B cell (primary cell): ENCODE data around the gene RPS23. TPM values are rescaled to one million over a fixed set of nuclear protein-coding genes. Genes with fewer than 3 reads are reported as not detected.

Experiments
- ATAC-seq: fragments of 200-7000 bp; cut with Tn5 transposase; one replicate; pipeline ENCODE4 v1.10.0; 2021; ENCODE audit warnings: low read depth, mild to moderate bottlenecking, moderate number of reproducible peaks, moderate library complexity
- CTCF ChIA-PET: fragments of 350-600 bp; sonication (Branson Sonifier 250); formaldehyde crosslinking; loops from one replicate; lab custom pipeline; 2021; ENCODE audit warnings: antibody characterized with exemption, inconsistent platforms; lab: Charles Lee
- POLR2A ChIA-PET: fragments of 350-600 bp; sonication (Branson Sonifier 250); formaldehyde crosslinking; loops from one replicate; lab custom pipeline; 2021; ENCODE audit warnings: antibody characterized with exemption; lab: Charles Lee
- DNase-seq: peaks from one replicate; pipeline ENCODE4 v3.0.0; 2013
- H2AFZ ChIP-seq: 2 replicates; pipeline ENCODE4 v1.6.1; 2012; ENCODE audit warnings: mild to moderate bottlenecking, low read depth, low read length; ENCODE audit not compliant: insufficient read depth, poor library complexity, severe bottlenecking
- H3K27ac ChIP-seq, 2 donors: 1 replicate in 1 of 2; 2 replicates in 1 of 2; pipeline ENCODE4 v1.5.1; 2012 to 2013; ENCODE audit warnings: low read length in 2 of 2, mild to moderate bottlenecking in 2 of 2, moderate library complexity in 1 of 2
- H3K27me3 ChIP-seq, 4 experiments: fragments of 200-600 bp in 1 of 4; sonication (generic) in 1 of 4; replicated peaks in 1 of 4; 1 replicate in 2 of 4; 2 replicates in 2 of 4; pipeline versions ENCODE4 v1.6.1 to v1.7.0; 2013 to 2016; ENCODE audit warnings: low read length in 3 of 4, mild to moderate bottlenecking in 2 of 4, mixed read lengths in 1 of 4, moderate library complexity in 1 of 4; ENCODE audit not compliant: insufficient read depth in 4 of 4, control insufficient read depth in 3 of 4; ENCODE audit errors: control extremely low read depth in 1 of 4
- H3K36me3 ChIP-seq, 2 experiments: replicated peaks in 1 of 2; 1 replicate in 1 of 2; 2 replicates in 1 of 2; pipeline versions ENCODE4 v1.6.1 to v1.7.1; 2013; ENCODE audit warnings: low read length in 1 of 2; ENCODE audit not compliant: insufficient read depth in 2 of 2, control insufficient read depth in 1 of 2; ENCODE audit errors: control extremely low read depth in 1 of 2, extremely low read depth in 1 of 2
- H3K4me1 ChIP-seq, 2 donors: fragments of 200-600 bp in 1 of 2; sonication (generic) in 1 of 2; 1 replicate in 1 of 2; 2 replicates in 1 of 2; pipeline versions ENCODE4 v1.5.1 to v1.6.1; 2013 to 2017; ENCODE audit warnings: low read length in 2 of 2; ENCODE audit not compliant: control insufficient read depth in 2 of 2, insufficient read depth in 2 of 2
- H3K4me2 ChIP-seq: replicated peaks from 2 replicates; pipeline ENCODE3; 2012; ENCODE audit warnings: mild to moderate bottlenecking, low read depth, low read length; ENCODE audit not compliant: poor library complexity, severe bottlenecking
- H3K4me3 ChIP-seq, 5 experiments: fragments of 200-600 bp in 1 of 5; sonication (generic) in 1 of 5; 1 replicate in 3 of 5; 2 replicates in 2 of 5; pipeline versions ENCODE4 v1.5.1 to v1.7.0; 2011 to 2016; ENCODE audit warnings: low read length in 4 of 5, mild to moderate bottlenecking in 4 of 5, low read depth in 2 of 5, control low read depth in 1 of 5, moderate library complexity in 1 of 5; ENCODE audit not compliant: insufficient read depth in 1 of 5; ENCODE audit errors: control extremely low read depth in 1 of 5, extremely low read depth in 1 of 5
- H3K79me2 ChIP-seq: fragments of 200-600 bp; sonication (generic); one replicate; pipeline ENCODE4 v1.6.0; 2016; ENCODE audit warnings: low read length; ENCODE audit not compliant: control insufficient read depth, insufficient read depth
- H3K9ac ChIP-seq: fragments of 200-600 bp; sonication (generic); 2 replicates; pipeline ENCODE4 v1.6.1; 2017; ENCODE audit warnings: mild to moderate bottlenecking, low read length, moderate library complexity
- H3K9me3 ChIP-seq, 3 donors: one replicate each; pipeline versions ENCODE4 v1.6.1 to v1.7.1; 2013; ENCODE audit warnings: low read length in 2 of 3; ENCODE audit not compliant: control insufficient read depth in 2 of 3, insufficient read depth in 1 of 3; ENCODE audit errors: control extremely low read depth in 1 of 3
- H4K20me1 ChIP-seq: 2 replicates; pipeline ENCODE4 v1.6.0; 2012; ENCODE audit warnings: mild to moderate bottlenecking, low read length; ENCODE audit not compliant: insufficient read depth, control insufficient read depth, poor library complexity, severe bottlenecking
- H3K27ac Mint-ChIP-seq: one replicate; pipeline ENCODE4 v1.8.0; 2021; ENCODE audit warnings: mixed read lengths
- H3K27me3 Mint-ChIP-seq: one replicate; pipeline ENCODE4 v1.8.0; 2021; ENCODE audit warnings: mixed read lengths
- H3K4me1 Mint-ChIP-seq: one replicate; pipeline ENCODE4 v1.8.0; 2021; ENCODE audit warnings: mixed read lengths
- H3K4me3 Mint-ChIP-seq: one replicate; pipeline ENCODE4 v1.8.0; 2021; ENCODE audit warnings: mixed read lengths
- H3K9me3 Mint-ChIP-seq: one replicate; pipeline ENCODE4 v1.8.0; 2022; ENCODE audit warnings: mixed read lengths; ENCODE audit not compliant: insufficient read depth
- CTCF ChIP-seq: fragments of 200-600 bp; IDR thresholded peaks from one replicate; pipeline ENCODE4 v1.8.0; 2022; ENCODE audit warnings: antibody characterized with exemption, mild to moderate bottlenecking
- EZH2 ChIP-seq: IDR thresholded peaks from 2 replicates; pipeline ENCODE4 v1.6.1; 2012; ENCODE audit warnings: borderline replicate concordance, low read depth, mild to moderate bottlenecking, moderate library complexity, low read length; ENCODE audit not compliant: insufficient read depth, poor library complexity, severe bottlenecking
- WGBS: methylation state at CpG from one replicate; pipeline ENCODE4 v1.1.5; 2013; ENCODE audit warnings: missing lambda C conversion rate; ENCODE audit not compliant: insufficient coverage; 5-methylcytosine and 5-hydroxymethylcytosine counted together
- intact Hi-C: fragments of 100-400 bp; cut with micrococcal nuclease; formaldehyde crosslinking; loops from one replicate; pipeline ENCODE4 v1.10.0; 2022
- polyA plus RNA-seq: library from polyadenylated mRNA; depleted of rRNA; stranded (reverse); fragments of >200 nt; gene quantifications from 2 replicates; pipeline ENCODE4 v1.2.3, GENCODE V29; 2012
- total RNA-seq, 2 donors: library from RNA; stranded (reverse); fragments of 120-200 nt in 1 of 2; gene quantifications; 1 replicate in 1 of 2; 2 replicates in 1 of 2; pipeline versions ENCODE4 v1.2.3 to v1.2.4, GENCODE V29; 2013 to 2022

Gene RPS23
- total and polyA plus RNA-seq, 2 donors (not counting 1 experiment from before 2014, with no cell fraction given), result 3,420 to 9,595 TPM

GRCh38 chr5:82246960-82247574 lies 31.1 kb downstream of the RPS23 start:
- ChIA-PET POLR2A (no interaction called here), CTCF (interaction anchor here (0.6 to 0.9 kb wide), 2 partner anchors 9 to 63 kb away, joined by 3 to 4 read pairs; no protein-coding TSS in a partner anchor)
- H3K27ac Mint-ChIP-seq, result no peak overlapping the region

More at GRCh38 chr5:82246960-82247574, 31.1 kb downstream of the RPS23 start:
- Histone ChIP-seq H3K9me3 (peaks cover 0 to 18% (median 7%) of the 10 kb centered on the region in 3 donors), H3K79me2 (no peaks in the 10 kb centered on the region), H3K4me3 (no peak overlapping the region), H3K9ac (no peak overlapping the region), H3K36me3 (no peaks in the 10 kb centered on the region), H3K4me2 (no peak overlapping the region), H3K27ac (no peak overlapping the region), H3K27me3 (no peaks in the 10 kb centered on the region), H3K4me1 (no peaks in the 10 kb centered on the region), H4K20me1 (no peaks in the 10 kb centered on the region), H2AFZ (no peak overlapping the region)
- no CpG with 5 or more reads among the region's 1 CpG for WGBS
- peaks cover 11% of the 10 kb centered on the region for H3K9me3 Mint-ChIP-seq
- no peaks in the 10 kb centered on the region for H3K27me3 Mint-ChIP-seq
- no peak for TF ChIP-seq CTCF
- no peak for TF ChIP-seq EZH2
- intact Hi-C loops, result no loop called here
- no peak overlapping the region for H3K4me3 Mint-ChIP-seq
- H3K4me1 Mint-ChIP-seq, result no peaks in the 10 kb centered on the region
- DNase-seq (no peak), ATAC-seq (no peak)
